Heart left ventricle (tissue), 16 donors: ENCODE results near the gene SIRT5. TPM values are rescaled to one million over a fixed set of nuclear protein-coding genes. Genes with fewer than 3 reads are reported as not detected.

Source experiments
- ATAC-seq, 4 donors: fragments of 200-7000 bp; cut with Tn5 transposase; one replicate each; pipeline ENCODE4 v1.9.1; 2020 to 2022; ENCODE audit warnings: moderate library complexity in 4 of 4, mild to moderate bottlenecking in 3 of 4, moderate number of reproducible peaks in 1 of 4
- DNase-seq, 5 donors: peaks; one replicate each; pipeline ENCODE4 v3.0.0-alpha.2; 2020
- H3K27ac ChIP-seq, 12 donors: fragments of 200-600 bp; sonication (generic) in 4 of 12; one replicate each; pipeline versions ENCODE4 v1.5.0 to v1.8.0; 2016 to 2022; ENCODE audit warnings: mild to moderate bottlenecking in 2 of 12
- H3K27me3 ChIP-seq, 9 donors: fragments of 200-600 bp; sonication (generic) in 2 of 9; one replicate each; pipeline versions ENCODE4 v1.5.1 to v1.8.0; 2016 to 2022; ENCODE audit warnings: mild to moderate bottlenecking in 3 of 9
- H3K36me3 ChIP-seq, 9 donors: fragments of 200-600 bp; sonication (generic) in 2 of 9; one replicate each; pipeline versions ENCODE4 v1.5.0 to v1.8.0; 2018 to 2022; ENCODE audit warnings: mild to moderate bottlenecking in 2 of 9
- H3K4me1 ChIP-seq, 12 donors: fragments of 200-600 bp; sonication (generic) in 4 of 12; one replicate each; pipeline versions ENCODE4 v1.5.0 to v1.8.0; 2016 to 2022; ENCODE audit warnings: mild to moderate bottlenecking in 3 of 12
- H3K4me3 ChIP-seq, 12 donors: fragments of 200-600 bp; sonication (generic) in 4 of 12; one replicate each; pipeline versions ENCODE4 v1.5.0 to v1.8.0; 2017 to 2022; ENCODE audit warnings: mild to moderate bottlenecking in 9 of 12, moderate library complexity in 4 of 12
- H3K9me3 ChIP-seq, 12 donors: fragments of 200-600 bp; sonication (generic) in 4 of 12; one replicate each; pipeline versions ENCODE4 v1.5.0 to v1.8.0; 2016 to 2022; ENCODE audit warnings: mild to moderate bottlenecking in 1 of 12
- CTCF ChIP-seq, 12 donors: fragments of 200-600 bp; sonication (generic) in 4 of 12; IDR thresholded peaks; one replicate each; pipeline versions ENCODE4 v1.5.0 to v1.8.0; 2018 to 2022; ENCODE audit warnings: antibody characterized with exemption in 12 of 12, mild to moderate bottlenecking in 5 of 12
- POLR2A ChIP-seq, 2 donors: fragments of 450-650 bp; IDR thresholded peaks; one replicate each; pipeline ENCODE4 v1.6.1; 2017; ENCODE audit warnings: antibody characterized with exemption in 2 of 2, mild to moderate bottlenecking in 2 of 2, moderate library complexity in 2 of 2
- WGBS, 4 donors: extraction: QIAGEN DNeasy Blood & Tissue Kit in 2 of 4; methylation state at CpG; one replicate each; pipeline versions ENCODE4 v1.1.5 to v1.1.7; 2013 to 2018; 5-methylcytosine and 5-hydroxymethylcytosine counted together
- intact Hi-C, 10 donors: fragments of 100-400 bp; cut with DNase I; formaldehyde crosslinking; loops; one replicate each; pipeline versions ENCODE4 v1.11.1 to v1.14.2; 2022
- polyA plus RNA-seq, 2 donors: library from polyadenylated mRNA; stranded (reverse); fragments of 200-250 nt; gene quantifications; one replicate each; pipeline ENCODE4 v1.2.3, GENCODE V29; 2013
- total RNA-seq, 9 donors: library from RNA; depleted of rRNA in 2 of 9; stranded (reverse); fragments of >200 nt in 2 of 9; fragmentation: NEBNext Ultra II Directional in 3 of 9; extraction: Animal tissue kit (Norgen Biotek cat#: 25700) in 3 of 9; gene quantifications; one replicate each; pipeline versions ENCODE4 v1.1.0 to v1.2.4, GENCODE V29; 2016 to 2023
- donor health status: ischemic (EF 13 %, LVEDD 7.1; RV severe dilation, severe dysfunction).
- donor health status: healthy with polysubstance abuse.
- donor health status: DM: no; HTN: yes; CAD: no.
- donor health status: DM: no; HTN: no; CAD: no.
- donor health status: ischemic (EF 25% LVEDD 6.9; RV normal size, moderate dysfunction).
- donor health status: ischemic (EF 25% LVEDD 5.7; RV mildly dilated, moderate dysfunction).
- donor health status: healthy.
- donor health status: DM: yes; HTN: yes; CAD: no.
- donor health status: ischemic (EF 35%, LVEDD 5.7; RV mildly dilated, moderate dysfunction).
- donor health status: nonischemic (EF 11% LVEDD 7.7; RV severe dilation, severe dysfunction).
- donor health status: DM: yes; HTN: yes; CAD: no.
- donor health status: PGD.
- donor health status: ischemic (EF 29% LVEDD 5.4; RV normal size, mild dysfunction).
- donor health status: nonischemic (EF 23%, LVEDD 6.1; RV moderate dilation, normal function).

SIRT5 gene
- total and polyA plus RNA-seq, 11 donors, result 13.1 to 60.0 (median 37.1) TPM

GRCh38 chr6:13655700-13656099, 81.3 kb downstream of the SIRT5 start:
- 76 to 84% (median 81%) methylated on average over 1 of the region's 1 CpG for WGBS, 4 donors
- intact Hi-C loops, result no loop called here

GRCh38 chr6:13660273-13660672, 85.9 kb downstream of the SIRT5 start:
- DNase-seq, result no peak
- Histone ChIP-seq H3K27me3 (no peaks in the 10 kb centered on the region), H3K27ac (no peak overlapping the region), H3K9me3 (no peaks in the 10 kb centered on the region), H3K36me3 (peaks cover 0 to 7% (median 0%) of the 10 kb centered on the region in 9 donors), H3K4me3 (no peak overlapping the region), H3K4me1 (peaks cover 0 to 59% (median 26%) of the 10 kb centered on the region in 12 donors)
- no peak for ATAC-seq
- TF ChIP-seq CTCF (IDR thresholded peaks at IDR 0.05) (no peak), POLR2A (IDR thresholded peaks at IDR 0.05) (no peak)
- intact Hi-C loops, result no loop called here
- 88 to 96% (median 94%) methylated on average over 1 of the region's 1 CpG for WGBS, 4 donors

More at GRCh38 chr6:13655700-13656099, 81.3 kb downstream of the SIRT5 start:
- TF ChIP-seq POLR2A (IDR thresholded peaks at IDR 0.05), result no peak
- no peak for TF ChIP-seq CTCF (IDR thresholded peaks at IDR 0.05)
- Histone ChIP-seq H3K4me3 (no peak overlapping the region), H3K27ac (no peak overlapping the region), H3K27me3 (no peaks in the 10 kb centered on the region), H3K36me3 (peaks cover 0 to 19% (median 4%) of the 10 kb centered on the region in 9 donors), H3K9me3 (no peaks in the 10 kb centered on the region), H3K4me1 (peaks cover 0 to 30% (median 14%) of the 10 kb centered on the region in 12 donors)
- DNase-seq, result no peak
- no peak for ATAC-seq

DNA sequence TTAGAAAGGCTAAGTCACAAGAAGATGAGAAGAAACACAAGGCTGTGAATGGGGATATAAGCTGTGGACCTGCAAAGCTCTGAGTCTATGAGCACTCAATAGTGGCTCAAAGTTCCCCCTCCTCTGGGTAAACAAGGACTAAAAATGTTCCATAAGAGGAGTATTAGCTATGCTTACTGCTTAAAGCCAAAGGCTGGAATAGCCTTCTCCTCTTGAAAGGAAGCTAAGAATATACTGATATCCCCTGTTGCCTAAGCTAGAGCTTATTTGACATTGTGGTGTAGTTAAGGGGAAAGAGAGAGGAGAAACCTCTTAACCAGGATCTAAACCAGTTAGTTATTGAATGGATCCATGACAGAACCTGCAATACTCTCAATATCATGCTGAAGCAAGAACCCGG, 86.5 kb downstream of the SIRT5 start:
- DNase-seq (no peak), ATAC-seq (peak in 2 of 4 donors; percentile 42 to 46)
- Histone ChIP-seq H3K4me1 (peaks cover 0 to 59% (median 26%) of the 10 kb centered on the region in 12 donors), H3K4me3 (no peak overlapping the region), H3K9me3 (no peaks in the 10 kb centered on the region), H3K27ac (no peak overlapping the region), H3K36me3 (peaks cover 0 to 7% (median 0%) of the 10 kb centered on the region in 9 donors), H3K27me3 (no peaks in the 10 kb centered on the region)
- no peak for TF ChIP-seq POLR2A (IDR thresholded peaks at IDR 0.05)
- 93 to 96% (median 95%) methylated on average over 1 of the region's 1 CpG for WGBS, 4 donors
- intact Hi-C loops, result no loop called here

DNA sequence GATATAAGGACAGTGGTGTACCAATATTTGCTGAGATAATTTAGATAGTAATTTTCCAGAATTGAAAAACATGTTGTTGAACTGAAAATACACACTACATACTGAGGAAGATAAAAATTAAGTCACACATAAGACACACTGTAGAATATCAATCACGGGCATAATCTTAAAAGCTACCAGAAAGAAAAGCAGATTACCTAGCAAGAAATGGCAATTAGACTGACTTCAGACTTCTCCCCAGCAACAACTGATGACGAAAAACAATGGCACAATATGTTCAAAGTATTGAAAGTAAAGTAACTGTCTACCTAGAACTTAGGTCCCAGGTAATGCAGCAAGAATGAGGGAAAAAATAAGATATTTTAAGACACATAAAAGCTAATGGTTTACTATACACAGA, 87.2 kb downstream of the SIRT5 start:
- Histone ChIP-seq H3K27ac (no peak overlapping the region), H3K27me3 (no peaks in the 10 kb centered on the region), H3K4me3 (no peak overlapping the region), H3K4me1 (peaks cover 0 to 59% (median 26%) of the 10 kb centered on the region in 12 donors), H3K9me3 (no peaks in the 10 kb centered on the region), H3K36me3 (peaks cover 0 to 5% (median 0%) of the 10 kb centered on the region in 9 donors)
- 75 to 98% (median 95%) methylated on average over 2 of the region's 2 CpGs for WGBS, 4 donors
- intact Hi-C loops, result no loop called here
- DNase-seq (no peak), ATAC-seq (no peak)
- no peak for TF ChIP-seq CTCF (IDR thresholded peaks at IDR 0.05)
- TF ChIP-seq POLR2A (IDR thresholded peaks at IDR 0.05), result no peak
